NCI-H82 treated with DMSO at 0.1 percent for 48 hours (cell line): ENCODE results near the gene C12orf56.
A peak's percentile ranks its signal among the peaks of the same experiment; 100 is the strongest.
"Not testable (repeated sequence)": the region's sequence is repeated elsewhere in the genome, so short reads cannot be mapped to it uniquely, and the experiment has no call there.

ENCODE experiments used
- DNase-seq: peaks from one replicate; lab custom pipeline; 2025; ENCODE audit not compliant: unreplicated experiment; lab: John Stamatoyannopoulos, UW

Gene C12orf56

GRCh38 chr12:64318605-64319004 is 72.0 kb downstream of the C12orf56 start:
- DNase-seq: no peak

- DNase-seq: no peak
Observed at GRCh38 chr12:64311877-64312276, 78.7 kb downstream of the C12orf56 start.

GRCh38 chr12:64304571-64304970 is 86.0 kb downstream of the C12orf56 start:
- no peak for DNase-seq

- DNase-seq: no peak
Observed at GRCh38 chr12:64299628-64300027, 90.9 kb downstream of the C12orf56 start.

- no peak for DNase-seq
Observed at GRCh38 chr12:64296301-64296700, 94.3 kb downstream of the C12orf56 start.

- no peak for DNase-seq
Observed at GRCh38 chr12:64293654-64294364, 96.7 kb downstream of the C12orf56 start.

GRCh38 chr12:64293174-64293573 is 97.4 kb downstream of the C12orf56 start:
- not testable (repeated sequence) for DNase-seq

GRCh38 chr12:64286521-64286920 is 104.0 kb downstream of the C12orf56 start:
- no peak for DNase-seq

- no peak for DNase-seq
Observed at GRCh38 chr12:64284256-64284655, 106.3 kb downstream of the C12orf56 start.

GRCh38 chr12:64278421-64278820 is 112.1 kb downstream of the C12orf56 start:
- DNase-seq: no peak

GRCh38 chr12:64273527-64274403 is 116.8 kb downstream of the C12orf56 start:
- peak; percentile 13 for DNase-seq

- DNase-seq: no peak
Observed at GRCh38 chr12:64270411-64270810, 120.1 kb downstream of the C12orf56 start.

- no peak for DNase-seq
Observed at GRCh38 chr12:64269161-64269560, 121.4 kb downstream of the C12orf56 start.

- DNase-seq: no peak
Observed at GRCh38 chr12:64268409-64268808, 122.1 kb downstream of the C12orf56 start.

- no peak for DNase-seq
Observed at GRCh38 chr12:64265839-64266238, 124.7 kb downstream of the C12orf56 start.

- no peak for DNase-seq
Observed at GRCh38 chr12:64261813-64262212, 128.7 kb downstream of the C12orf56 start.

- no peak for DNase-seq
Observed at GRCh38 chr12:64258576-64258975, 132.0 kb downstream of the C12orf56 start.

GRCh38 chr12:64256166-64256800 is 134.3 kb downstream of the C12orf56 start:
- DNase-seq: peak; percentile 17

- no peak for DNase-seq
Observed at GRCh38 chr12:64255249-64255648, 135.3 kb downstream of the C12orf56 start.

GRCh38 chr12:64253356-64253755 is 137.2 kb downstream of the C12orf56 start:
- DNase-seq: no peak

GRCh38 chr12:64252681-64253080 is 137.9 kb downstream of the C12orf56 start:
- no peak for DNase-seq

GRCh38 chr12:64243809-64244208 is 146.7 kb downstream of the C12orf56 start:
- DNase-seq: no peak
